Stimulated activated CD4-positive, alpha-beta T cell treated with anti-CD3 and anti-CD28 coated beads, TNF-alpha, amount 100 ng/mL, for 4 hours (primary cell): ENCODE data around the gene OTX2.

Experiments
- DNase-seq, 3 experiments: peaks; one replicate each; pipeline ENCODE4 v3.0.0-alpha.2; 2020; ENCODE audit warnings: low read depth in 3 of 3

The OTX2 gene

DNA sequence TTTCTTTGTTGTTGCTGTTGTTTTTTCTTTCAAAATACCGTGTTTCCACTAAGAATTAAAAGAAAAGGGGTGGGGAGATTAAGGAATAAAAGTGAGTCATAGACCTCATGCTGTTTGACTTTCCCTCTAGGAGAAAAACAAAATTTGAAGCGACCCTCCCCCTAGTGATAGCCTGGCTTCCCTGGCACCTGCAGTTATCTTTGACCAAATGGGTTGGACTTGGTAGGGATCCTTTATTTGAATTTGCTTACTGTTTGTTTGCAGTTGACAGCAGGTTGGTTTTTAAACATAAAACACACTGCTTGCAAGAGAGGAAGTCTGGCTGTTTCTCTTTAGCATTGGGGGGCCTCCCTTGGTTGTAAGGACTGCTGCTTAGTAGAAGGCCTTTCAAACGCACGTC, 14.0 kb downstream of the OTX2 start:
- DNase-seq: no peak

DNA sequence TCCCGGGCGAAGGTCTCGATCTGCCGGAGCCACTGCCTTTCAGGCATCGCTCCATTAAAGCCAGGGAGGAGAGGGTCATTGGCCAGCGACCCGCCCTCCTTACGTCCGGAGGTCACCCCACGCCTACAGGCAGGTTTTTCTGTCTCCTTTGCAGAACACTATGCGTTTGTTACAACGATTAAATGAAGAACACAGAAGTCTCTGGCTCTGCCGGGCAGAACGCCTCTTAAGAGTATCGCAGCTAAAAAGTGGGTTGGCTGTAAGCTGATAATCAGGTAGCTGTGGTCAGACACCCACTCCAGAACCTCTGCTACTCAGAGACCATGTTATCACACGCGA, 15.0 kb downstream of the OTX2 start:
- no peak for DNase-seq

DNA sequence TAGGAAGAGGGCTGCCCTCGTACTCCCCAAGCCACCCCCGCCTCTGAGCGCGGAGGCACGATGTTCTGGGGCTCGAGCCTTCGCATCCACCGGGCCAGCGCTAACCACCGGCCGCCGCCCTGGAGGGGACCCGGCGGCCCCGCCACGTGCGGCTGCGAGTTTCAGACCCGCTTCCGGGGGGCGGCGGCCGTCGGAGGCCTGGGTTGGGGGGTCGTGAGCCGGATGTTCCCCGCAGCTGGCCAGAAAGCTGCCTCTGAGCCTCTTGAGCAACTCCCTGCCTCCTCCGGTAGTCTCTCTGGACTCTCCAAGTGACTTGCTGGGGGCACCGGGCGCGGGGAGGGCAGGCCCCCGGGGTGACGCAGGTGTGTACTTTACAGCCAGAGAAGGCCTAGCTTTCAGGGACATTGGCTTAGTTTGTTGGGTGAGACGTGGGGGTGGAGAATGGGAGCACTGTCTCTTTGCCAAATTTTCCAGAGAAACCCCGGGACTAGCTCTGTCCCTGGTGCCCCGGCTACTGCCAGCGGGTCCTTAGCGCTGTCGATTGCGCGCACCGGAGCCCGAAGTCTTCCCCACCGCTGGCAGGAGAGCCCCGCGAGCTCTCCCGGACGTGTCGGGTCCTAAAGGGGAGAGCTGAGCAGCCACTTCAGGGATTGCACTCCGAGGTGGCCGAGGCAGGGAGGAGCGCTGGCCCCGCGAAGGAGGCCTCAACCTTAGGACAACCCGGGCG, 15.6 kb downstream of the OTX2 start:
- no peak for DNase-seq

DNA sequence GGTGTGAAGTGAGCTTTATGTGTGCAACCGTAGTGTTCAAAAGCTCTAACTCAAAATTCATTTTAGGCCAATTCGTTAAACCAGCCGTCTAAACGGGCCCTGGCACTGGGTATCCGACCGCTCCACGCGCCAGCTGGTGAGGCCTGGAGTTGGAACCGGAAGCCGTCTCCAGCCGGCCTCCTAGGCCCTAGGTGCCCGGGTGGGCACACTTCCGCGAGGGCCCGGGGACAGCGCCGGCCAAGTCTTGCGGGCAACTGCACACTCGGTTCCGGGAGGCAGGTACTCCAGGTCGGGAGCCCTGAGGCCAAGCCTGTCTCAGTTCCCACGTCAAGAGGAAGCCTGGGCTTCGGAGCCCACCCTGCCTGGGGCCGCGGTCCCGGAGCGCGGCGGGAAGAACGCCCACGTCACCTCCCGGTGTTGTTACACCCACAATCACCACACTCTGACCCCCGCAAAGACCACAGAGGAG, 16.2 kb downstream of the OTX2 start:
- no peak for DNase-seq

- DNase-seq: no peak
These were observed 20.3 kb downstream of the OTX2 start for GRCh38 chr14:56789955-56790354.

- no peak for DNase-seq
These were observed 22.7 kb downstream of the OTX2 start for GRCh38 chr14:56787530-56787929.

DNA sequence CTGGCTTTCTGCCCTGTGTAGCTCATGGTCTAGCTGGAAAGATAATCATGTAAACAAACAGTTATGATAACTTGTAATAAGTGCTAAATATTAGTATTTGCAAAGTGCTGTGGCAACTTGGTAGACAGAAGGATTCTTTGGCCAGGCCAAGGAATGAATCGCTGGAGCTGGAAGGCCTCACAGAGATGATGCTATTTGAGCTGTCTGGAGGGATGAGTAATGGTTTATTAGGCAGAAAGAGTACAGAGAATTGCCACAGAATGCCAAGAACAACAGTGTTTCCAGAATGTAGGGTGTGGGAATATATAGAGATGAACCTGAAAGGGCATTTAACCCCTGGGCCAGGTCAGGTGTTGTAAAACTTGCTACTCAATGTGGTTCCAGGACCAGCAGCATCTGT, 27.6 kb downstream of the OTX2 start:
- DNase-seq: no peak

GRCh38 chr14:56774503-56774902, 35.8 kb downstream of the OTX2 start:
- no peak for DNase-seq

DNA sequence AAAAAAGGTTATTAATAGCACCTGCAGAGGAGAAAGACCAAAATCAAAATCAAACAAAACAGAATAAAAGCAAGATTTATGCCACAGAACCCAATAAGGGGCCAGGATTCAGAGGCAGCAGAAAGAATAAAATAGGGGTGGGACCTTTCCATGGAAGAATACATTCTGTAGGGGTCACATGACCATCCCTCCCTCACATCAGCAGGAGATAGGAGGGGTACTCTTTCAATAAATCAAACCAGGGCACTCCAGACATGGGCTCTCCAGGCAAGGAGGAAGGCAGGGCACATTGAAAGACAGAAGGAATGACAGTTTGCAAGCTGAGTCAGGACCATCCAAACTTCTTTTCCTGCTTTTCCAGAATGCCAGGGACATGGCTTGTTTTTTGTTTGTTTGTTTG, 39.8 kb downstream of the OTX2 start:
- no peak for DNase-seq

DNA sequence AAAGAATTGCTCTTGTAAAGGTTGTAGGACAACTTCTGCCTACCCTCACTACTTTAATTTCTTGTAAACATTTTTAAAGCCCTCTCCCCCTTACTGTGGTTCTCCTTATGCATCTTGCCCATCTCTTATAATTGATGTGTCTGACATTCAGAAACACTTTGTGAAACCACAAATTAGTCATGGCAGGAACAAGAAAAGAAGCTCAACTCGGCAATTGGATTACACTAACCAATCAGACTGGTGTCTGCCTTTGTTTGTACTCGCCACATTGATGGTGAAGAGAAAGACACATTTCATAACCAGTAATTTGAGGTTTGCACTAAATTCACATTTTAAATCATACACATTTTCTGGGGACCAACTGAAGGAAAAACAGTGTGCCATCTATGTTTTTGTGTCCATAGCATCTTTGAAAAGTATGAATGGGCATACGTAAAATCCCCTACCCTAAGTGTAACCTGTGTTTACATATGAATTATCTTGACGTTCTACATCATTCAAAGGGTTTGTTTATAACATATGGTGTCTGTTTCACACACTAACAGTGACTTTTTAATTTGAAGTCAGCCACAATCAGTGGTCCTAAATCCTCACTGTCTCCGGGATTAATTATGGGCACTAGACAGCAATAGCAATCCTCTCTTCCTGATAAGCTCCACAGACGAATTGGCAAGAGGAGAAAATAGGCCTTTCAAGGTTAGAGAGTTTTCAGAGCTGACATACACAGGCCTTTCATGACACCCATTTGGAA, 49.9 kb downstream of the OTX2 start:
- no peak for DNase-seq

GRCh38 chr14:56759633-56760032, 50.6 kb downstream of the OTX2 start:
- no peak for DNase-seq

DNA sequence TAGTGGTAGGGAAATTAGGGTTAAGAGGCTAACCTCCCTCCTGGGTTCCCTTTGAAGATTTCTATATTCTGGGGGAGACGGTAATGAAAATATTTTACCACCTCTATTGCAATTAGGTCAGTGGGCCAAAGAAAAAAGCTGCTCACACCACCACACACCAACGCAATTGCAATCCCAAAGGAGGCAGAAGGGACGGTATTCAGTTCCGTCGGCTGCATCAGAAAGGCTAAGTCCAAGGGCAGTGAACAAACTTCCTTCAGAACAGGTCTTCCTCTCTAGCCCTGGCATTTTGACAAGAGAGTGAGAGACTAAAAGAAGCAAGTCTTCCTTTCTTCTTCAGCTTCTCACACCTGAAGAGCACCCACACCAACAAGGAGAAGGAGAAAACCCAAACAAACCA, 51.2 kb downstream of the OTX2 start:
- DNase-seq: no peak

- no peak for DNase-seq
These were observed 55.4 kb downstream of the OTX2 start for GRCh38 chr14:56754921-56755320.

- DNase-seq: no peak
These were observed 56.9 kb downstream of the OTX2 start for GRCh38 chr14:56753396-56753795.

DNA sequence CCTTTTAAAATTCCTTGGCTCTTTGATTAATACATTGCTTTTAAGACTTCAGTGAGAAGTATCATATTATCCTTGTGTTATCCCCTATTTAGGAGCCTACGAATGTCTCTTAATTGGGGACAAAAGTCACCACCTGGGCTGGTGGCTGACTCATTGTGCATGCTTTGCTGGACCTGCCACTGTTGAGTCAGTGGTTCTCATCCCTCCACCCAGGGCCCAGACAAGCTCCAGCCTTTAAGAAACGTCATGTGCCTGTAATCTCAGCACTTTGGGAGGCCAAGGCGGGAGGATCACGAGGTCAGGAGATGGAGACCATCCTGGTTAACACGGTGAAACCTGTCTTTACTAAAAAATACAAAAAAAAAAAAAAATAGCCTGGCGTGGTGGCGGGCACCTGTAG, 57.9 kb downstream of the OTX2 start:
- no peak for DNase-seq

DNA sequence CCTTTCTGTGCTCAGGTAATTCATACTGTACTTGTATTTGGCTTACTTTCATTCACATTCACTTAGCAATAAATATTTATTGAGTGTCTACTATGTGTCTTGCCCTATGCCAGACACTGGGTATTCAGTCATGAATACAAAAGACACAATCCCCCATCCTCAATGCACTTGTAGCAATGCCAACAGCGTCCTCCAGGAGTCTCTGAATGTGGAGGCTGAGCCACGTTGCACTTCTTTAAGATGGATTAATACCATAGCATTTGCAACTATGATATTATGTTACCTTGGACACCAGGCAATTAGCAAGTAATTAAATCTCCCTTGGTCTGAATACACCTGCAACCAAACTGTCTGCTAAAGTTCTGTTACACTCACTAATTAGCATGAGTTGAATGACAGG, 58.8 kb downstream of the OTX2 start:
- no peak for DNase-seq
